SIG-M5 (cell line): Measurements from ENCODE around the gene EXOC2.

Source experiments
- DNase-seq: peaks from one replicate; lab custom pipeline; 2025; lab: John Stamatoyannopoulos, UW

EXOC2 gene

DNA sequence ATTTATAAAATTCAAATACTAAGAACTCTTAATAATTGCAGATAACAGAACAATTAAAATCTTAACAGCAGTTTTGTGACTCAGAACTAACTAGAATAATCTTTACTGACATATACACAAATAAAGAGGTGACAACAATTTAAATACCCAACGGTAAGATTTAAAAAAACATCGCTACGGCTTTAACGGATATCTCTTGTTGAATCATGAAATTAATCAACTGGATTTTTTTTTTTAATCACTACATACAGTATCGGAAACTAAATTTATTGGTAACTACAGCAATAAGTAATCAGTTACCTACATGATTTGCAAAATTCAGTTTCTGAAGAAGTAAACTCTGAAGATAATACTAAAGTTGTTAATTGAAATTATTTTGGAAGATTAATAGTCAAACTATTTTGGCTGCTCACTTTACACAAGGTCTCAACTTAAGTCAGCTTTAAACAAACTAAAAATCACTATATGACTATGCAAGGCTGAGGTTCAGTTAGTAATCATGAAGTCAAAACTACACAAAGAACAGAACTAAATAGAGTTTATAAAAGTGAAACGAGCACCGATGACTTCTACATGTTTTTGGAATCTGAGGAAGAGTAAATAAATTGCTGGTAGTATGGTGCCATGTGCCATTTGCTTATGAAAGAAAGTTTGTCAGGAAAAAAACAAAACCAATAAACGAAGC is 164.8 kb downstream of the EXOC2 start:
- DNase-seq = no peak

- DNase-seq = no peak
Observed at GRCh38 chr6:524803-525202, 168.1 kb downstream of the EXOC2 start.

DNA sequence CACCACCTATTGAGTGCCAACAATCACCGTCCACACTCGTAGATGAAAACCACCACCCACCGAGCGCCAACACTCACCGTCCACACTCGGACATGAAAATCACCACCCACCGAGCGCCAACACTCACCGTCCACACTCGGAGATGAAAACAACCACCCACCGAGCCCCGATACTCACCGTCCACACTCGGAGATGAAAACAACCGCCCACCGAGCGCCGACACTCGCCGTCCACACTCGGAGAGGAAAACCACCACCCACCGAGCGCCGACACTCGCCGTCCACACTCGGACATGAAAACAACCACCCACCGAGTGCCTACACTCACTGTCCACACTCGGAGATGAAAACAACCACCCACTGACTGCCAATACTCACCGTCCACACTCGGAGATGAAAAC is 172.1 kb downstream of the EXOC2 start:
- no peak for DNase-seq

GRCh38 chr6:518218-518617 is 174.7 kb downstream of the EXOC2 start:
- DNase-seq = no peak

DNA sequence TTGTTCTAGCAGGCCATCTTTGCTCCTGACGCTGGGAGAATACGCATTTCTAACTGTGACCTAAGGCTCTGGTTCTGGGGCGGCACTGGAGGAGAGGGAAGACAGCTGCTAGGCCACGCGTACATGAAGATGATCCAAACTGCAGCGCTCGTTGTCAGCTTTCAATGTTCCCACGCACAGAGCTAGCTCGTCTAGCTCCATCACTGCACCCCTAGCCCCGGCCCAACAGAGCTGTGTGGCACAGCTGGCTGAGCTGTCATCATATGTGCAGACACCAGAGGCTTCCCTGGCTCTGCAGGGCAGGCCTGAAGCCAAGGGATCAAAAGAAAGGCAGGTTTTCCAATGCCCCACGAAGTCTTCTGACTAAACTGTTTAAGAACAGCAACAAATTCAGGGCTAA is 176.7 kb downstream of the EXOC2 start:
- DNase-seq = no peak

GRCh38 chr6:515267-515666 is 177.7 kb downstream of the EXOC2 start:
- DNase-seq = no peak

DNA sequence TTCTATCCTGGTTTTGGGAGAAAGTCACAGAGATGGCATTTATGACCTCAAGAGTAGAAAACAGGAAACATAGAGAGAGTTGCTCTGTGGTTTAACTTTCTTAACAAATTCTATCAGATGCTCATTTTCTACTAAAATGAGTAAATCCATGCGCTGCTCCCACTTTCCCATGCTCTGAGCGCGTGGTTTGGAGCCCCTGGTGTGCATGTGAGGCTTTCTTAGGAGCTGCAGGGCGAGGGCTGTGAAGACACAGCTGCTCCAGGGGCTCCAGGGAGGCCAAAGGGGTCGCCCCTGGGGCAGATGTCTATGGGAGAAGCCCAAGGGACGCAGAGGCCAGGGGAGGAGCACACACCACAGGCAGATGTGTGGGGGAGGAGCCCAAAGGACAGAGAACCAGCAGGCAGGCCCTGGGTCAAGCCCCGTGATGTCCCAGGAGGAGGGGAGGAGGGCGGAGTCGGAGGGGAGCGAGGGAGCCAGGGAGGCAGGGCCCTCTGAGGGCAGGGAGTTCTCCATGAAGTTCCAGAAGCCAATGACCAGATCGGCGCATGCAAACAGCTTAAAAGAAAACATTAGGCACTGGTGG is 178.5 kb downstream of the EXOC2 start:
- no peak for DNase-seq

DNA sequence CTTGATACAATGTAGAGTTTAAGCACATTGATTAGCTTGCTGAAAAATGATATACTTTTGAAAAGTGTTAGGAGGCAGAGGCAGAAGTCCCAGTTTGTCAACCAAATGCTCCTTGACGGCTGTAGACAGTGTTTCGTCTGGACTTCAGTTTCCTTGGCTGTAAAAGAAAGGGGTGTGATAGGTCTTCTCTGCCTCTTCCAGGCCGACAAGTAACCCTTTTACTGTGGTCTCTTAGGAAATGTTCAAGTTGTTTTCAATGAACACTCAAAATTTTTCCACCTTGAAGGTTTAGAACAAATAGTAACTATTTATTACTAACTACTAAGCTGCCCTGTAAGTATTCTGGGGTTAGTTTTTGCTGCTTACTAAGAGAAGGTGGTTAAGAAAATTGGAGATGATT is 179.0 kb downstream of the EXOC2 start:
- no peak for DNase-seq

- DNase-seq = no peak
Observed at GRCh38 chr6:513058-513457, 179.9 kb downstream of the EXOC2 start.

DNA sequence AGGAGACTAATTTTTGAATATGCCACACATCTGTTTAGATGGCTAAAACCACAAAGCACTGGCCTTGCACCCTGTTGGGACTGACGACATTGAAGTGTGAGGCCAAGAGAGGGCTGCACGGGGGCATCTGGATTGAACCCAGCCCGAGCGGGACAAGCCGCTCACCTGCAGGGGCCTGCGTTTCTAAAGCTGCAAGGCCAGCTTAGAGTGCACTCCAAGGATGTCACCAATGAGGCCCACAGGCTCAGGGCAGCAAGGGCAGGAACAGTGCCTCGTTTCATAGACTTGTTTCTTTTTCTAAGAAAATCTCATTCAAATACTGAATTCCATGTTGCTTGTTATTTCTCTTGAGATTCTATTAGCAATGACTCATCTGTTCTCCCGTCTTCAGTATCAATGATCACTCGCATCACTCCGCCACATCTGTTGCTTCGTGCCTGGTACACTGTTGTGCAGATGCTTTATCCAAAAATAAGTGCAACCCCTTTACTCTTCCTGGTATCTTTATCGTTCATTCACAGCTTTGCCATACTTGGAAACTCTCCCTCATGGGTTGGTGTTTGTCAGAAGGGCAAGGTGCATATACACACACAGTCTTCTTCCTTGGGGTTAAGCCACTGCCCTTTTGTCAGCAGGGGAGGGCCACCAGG is 181.3 kb downstream of the EXOC2 start:
- no peak for DNase-seq

DNA sequence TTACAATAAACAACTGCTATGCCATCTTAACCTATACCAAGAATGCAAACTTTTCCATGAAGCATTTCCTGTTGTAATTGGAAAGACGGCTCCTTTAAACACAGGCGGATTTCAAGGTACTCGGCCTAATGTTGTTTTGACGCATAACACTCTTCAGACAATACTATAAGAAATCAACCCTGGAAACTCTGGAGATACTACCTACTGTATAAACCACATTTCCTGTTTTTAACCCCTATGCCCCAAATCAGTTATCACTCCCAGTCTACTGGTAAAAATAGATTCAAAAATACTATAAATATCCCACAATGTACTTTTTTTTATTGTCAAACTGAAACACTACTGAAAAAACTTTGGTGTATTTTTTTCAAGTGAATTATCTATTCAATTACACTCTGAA is 183.3 kb downstream of the EXOC2 start:
- no peak for DNase-seq

- DNase-seq = no peak
Observed at GRCh38 chr6:508614-509013, 184.3 kb downstream of the EXOC2 start.

- no peak for DNase-seq
Observed at GRCh38 chr6:508006-508405, 184.9 kb downstream of the EXOC2 start.

GRCh38 chr6:506920-507622 is 185.9 kb downstream of the EXOC2 start:
- DNase-seq = no peak

- DNase-seq = no peak
Observed at GRCh38 chr6:506508-506907, 186.4 kb downstream of the EXOC2 start.

GRCh38 chr6:505374-505773 is 187.6 kb downstream of the EXOC2 start:
- DNase-seq = no peak

DNA sequence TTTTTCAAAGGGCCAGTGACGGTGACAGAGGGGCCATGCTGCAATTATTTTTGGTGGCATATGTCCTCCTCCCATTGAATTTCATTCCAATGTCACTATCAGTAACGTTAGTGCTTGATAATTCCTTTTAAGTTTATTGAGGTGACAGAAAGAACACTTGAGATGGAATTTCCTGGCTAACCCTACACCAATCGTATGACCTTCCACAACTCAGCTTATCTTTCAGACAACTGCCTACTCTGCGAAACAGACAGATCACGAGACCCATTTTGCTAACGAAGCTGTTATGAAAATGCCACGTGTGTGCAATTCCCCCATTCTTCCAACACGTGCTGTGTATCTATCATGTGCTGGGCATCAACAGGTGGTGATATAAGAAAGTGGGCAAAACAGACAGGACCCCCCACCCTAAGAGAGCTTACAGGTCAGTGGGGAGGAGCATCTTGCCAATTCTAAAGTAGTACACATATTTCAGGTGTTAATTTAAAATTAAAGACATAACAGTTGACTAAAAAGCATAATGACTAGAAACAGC is 188.4 kb downstream of the EXOC2 start:
- DNase-seq = no peak

- no peak for DNase-seq
Observed at GRCh38 chr6:503610-504362, 189.2 kb downstream of the EXOC2 start.

DNA sequence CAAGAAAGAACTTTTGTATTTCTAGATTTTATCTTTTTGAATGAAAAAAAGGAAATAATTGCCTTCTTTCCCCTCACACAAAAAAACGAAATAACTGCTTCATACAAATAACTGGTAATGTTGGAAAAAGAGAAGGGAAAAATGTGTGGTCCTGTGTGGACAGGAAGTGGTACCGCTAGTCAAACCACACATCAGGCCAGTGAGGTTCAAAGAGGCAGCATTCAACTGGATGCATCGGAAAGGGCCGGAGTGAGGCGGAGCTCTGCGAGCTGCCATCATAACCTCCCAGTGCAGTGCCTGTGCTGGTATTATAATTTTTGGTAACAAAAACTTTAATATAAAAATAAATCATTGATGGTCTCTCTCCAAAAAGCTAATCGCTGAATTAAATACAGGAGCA is 190.2 kb downstream of the EXOC2 start:
- no peak for DNase-seq

- no peak for DNase-seq
Observed at GRCh38 chr6:501891-502601, 190.9 kb downstream of the EXOC2 start.

- no peak for DNase-seq
Observed at GRCh38 chr6:499617-500016, 193.3 kb downstream of the EXOC2 start.
